Prostate gland (tissue), 2 donors: ENCODE results near the gene HSD17B14. TPM values are rescaled to one million over a fixed set of nuclear protein-coding genes. Genes with fewer than 3 reads are reported as not detected.
A peak's percentile ranks its signal among the peaks of the same experiment; 100 is the strongest.

Experiments
- DNase-seq: peaks from one replicate; pipeline ENCODE4 v3.0.0-alpha.2; 2019; ENCODE audit warnings: low spot score
- H3K27ac ChIP-seq, 2 donors: fragments of 200-600 bp; sonication (generic); 2 replicates each; pipeline ENCODE4 v1.5.1; 2017 to 2019
- H3K27me3 ChIP-seq: fragments of 200-600 bp; sonication (generic); replicated peaks from 2 replicates; pipeline ENCODE4 v1.5.1; 2019; ENCODE audit not compliant: insufficient read depth
- H3K36me3 ChIP-seq, 2 donors: fragments of 200-600 bp; sonication (generic); 1 replicate in 1 of 2; 2 replicates in 1 of 2; pipeline versions ENCODE4 v1.5.1 to v1.8.1; 2017 to 2019
- H3K4me1 ChIP-seq: fragments of 200-600 bp; sonication (generic); replicated peaks from 2 replicates; pipeline ENCODE4 v1.5.1; 2019
- H3K4me3 ChIP-seq, 2 donors: fragments of 200-600 bp; sonication (generic); 2 replicates each; pipeline ENCODE4 v1.5.1; 2017 to 2019
- H3K9me3 ChIP-seq: fragments of 200-600 bp; sonication (generic); 2 replicates; pipeline ENCODE4 v1.5.1; 2017
- POLR2A ChIP-seq: fragments of 450-650 bp; IDR thresholded peaks from one replicate; pipeline ENCODE4 v1.6.1; 2016; ENCODE audit warnings: antibody characterized with exemption, mild to moderate bottlenecking
- POLR2AphosphoS5 ChIP-seq: sonication (generic); formaldehyde crosslinking; IDR thresholded peaks from one replicate; pipeline ENCODE4 v1.6.1; 2017; ENCODE audit warnings: antibody characterized with exemption
- WGBS: methylation state at CpG from one replicate; pipeline ENCODE4 v1.1.5; 2018; 5-methylcytosine and 5-hydroxymethylcytosine counted together
- intact Hi-C: fragments of 100-400 bp; cut with DNase I; formaldehyde crosslinking; loops from one replicate; pipeline ENCODE4 v1.14.2; 2022
- total RNA-seq, 2 donors: library from RNA; depleted of rRNA; stranded (reverse); fragments of >200 nt; gene quantifications; one replicate each; pipeline ENCODE4 v1.1.0, GENCODE V29; 2016
- TF ChIP-seq, protein P1 (sequence below), 4 experiments: fragments of 200-600 bp in 2 of 4; fragments of 450-650 bp in 2 of 4; sonication (generic) in 2 of 4; IDR thresholded peaks; 1 replicate in 3 of 4; 2 replicates in 1 of 4; pipeline ENCODE4 v1.5.1; 2016 to 2019; ENCODE audit warnings: antibody characterized with exemption in 4 of 4, mild to moderate bottlenecking in 2 of 4, moderate library complexity in 2 of 4

Gene HSD17B14
- total RNA-seq, 2 donors from 2014 or later: 11.0 to 11.2 TPM

DNA sequence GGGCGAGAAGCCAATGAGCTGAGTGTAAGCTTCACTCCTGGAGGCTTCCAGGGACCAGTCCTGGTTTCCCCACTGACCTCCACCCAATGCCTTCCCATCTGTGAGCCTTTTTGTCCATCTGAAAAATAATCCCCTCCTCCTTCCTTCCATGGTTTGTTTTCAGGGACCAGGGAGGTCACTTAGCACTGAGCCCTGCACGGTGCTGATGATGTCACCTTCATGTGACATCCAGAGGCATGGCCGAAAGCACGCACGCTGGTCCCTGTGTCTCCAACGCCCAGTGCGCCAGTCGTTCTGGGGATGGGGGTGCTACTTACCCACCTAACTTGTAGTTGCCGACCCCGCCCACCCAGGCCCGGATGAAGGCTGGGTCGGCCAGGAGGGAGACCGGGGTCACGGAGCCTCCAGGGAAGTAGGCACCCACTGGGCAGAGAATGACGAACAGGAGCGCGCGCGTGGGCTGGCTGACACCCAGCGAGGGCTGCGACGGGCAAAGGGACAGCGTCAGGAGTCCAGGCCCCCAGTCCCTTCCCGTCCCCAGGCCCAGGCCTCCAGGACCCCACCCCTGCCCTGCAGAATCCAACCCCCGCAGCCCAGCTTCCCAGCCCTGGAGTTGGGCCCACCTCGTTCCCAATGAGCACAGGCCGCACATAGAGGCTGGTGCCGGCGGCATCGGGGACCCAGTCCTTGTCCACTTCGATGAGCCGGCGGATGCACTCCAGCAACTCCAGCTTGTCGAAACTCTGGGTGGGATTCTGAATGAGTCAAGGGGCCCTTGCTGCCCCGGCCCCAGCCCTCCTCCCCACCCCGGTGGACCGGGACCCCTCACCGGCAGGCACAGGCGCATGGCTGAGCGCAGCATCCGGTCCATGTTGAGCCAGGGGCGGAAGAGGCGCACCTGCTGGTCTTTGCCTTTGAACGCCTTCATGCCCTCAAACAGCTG, 36.7 kb downstream of the HSD17B14 start:
- WGBS: 85% methylated on average over 41 of the region's 44 CpGs

DNA sequence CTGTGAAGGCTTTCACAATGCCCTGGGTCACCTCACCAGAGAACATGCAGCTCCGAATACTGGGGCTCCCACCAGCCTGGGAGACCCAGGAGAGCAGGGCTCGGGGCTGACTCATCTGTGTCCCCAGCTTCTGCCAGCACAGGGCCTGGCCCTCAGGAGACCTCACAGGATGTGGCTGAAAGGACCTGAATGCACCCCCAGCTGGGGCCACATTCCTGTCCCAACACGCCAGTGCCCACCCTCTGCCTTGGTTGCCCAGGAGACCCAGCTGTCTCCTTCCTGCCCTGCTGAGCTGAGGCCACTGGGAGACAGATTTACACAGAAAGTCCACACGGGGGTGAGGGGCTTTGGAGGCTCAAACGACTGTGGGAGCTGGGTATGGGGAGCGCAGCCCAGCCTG, 37.4 kb downstream of the HSD17B14 start:
- Histone ChIP-seq H3K9me3 (no peaks in the 10 kb centered on the region), H3K4me1 (no peaks in the 10 kb centered on the region), H3K27ac (peak overlapping the region in 1 of 2 donors; percentile 2), H3K36me3 (no peaks in the 10 kb centered on the region), H3K4me3 (no peak overlapping the region), H3K27me3 (no peaks in the 10 kb centered on the region)
- intact Hi-C loops: loop anchor here (5.0 kb wide), 1 partner anchor 173 kb away; no protein-coding TSS in a partner anchor
- TF ChIP-seq POLR2AphosphoS5: no peak
- TF ChIP-seq, protein P1, sequence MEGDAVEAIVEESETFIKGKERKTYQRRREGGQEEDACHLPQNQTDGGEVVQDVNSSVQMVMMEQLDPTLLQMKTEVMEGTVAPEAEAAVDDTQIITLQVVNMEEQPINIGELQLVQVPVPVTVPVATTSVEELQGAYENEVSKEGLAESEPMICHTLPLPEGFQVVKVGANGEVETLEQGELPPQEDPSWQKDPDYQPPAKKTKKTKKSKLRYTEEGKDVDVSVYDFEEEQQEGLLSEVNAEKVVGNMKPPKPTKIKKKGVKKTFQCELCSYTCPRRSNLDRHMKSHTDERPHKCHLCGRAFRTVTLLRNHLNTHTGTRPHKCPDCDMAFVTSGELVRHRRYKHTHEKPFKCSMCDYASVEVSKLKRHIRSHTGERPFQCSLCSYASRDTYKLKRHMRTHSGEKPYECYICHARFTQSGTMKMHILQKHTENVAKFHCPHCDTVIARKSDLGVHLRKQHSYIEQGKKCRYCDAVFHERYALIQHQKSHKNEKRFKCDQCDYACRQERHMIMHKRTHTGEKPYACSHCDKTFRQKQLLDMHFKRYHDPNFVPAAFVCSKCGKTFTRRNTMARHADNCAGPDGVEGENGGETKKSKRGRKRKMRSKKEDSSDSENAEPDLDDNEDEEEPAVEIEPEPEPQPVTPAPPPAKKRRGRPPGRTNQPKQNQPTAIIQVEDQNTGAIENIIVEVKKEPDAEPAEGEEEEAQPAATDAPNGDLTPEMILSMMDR (IDR thresholded peaks at IDR 0.05): no peak
- no peak for TF ChIP-seq POLR2A
- DNase-seq: no peak
- WGBS: 38% methylated on average over 6 of the region's 6 CpGs

More for the DNA sequence above, 36.7 kb downstream of the HSD17B14 start:
- H3K36me3 ChIP-seq: no peaks in the 10 kb centered on the region
- intact Hi-C loops: loop anchor here (5.0 kb wide), 1 partner anchor 173 kb away; no protein-coding TSS in a partner anchor
- no peaks in the 10 kb centered on the region for H3K27me3 ChIP-seq
- no peak overlapping the region for H3K4me3 ChIP-seq
- peak overlapping the region in 1 of 2 donors; percentile 2 for H3K27ac ChIP-seq
- no peaks in the 10 kb centered on the region for H3K4me1 ChIP-seq
- TF ChIP-seq POLR2AphosphoS5: no peak
- TF ChIP-seq, protein P1 (IDR thresholded peaks at IDR 0.05): no peak
- no peak for TF ChIP-seq POLR2A
- no peak for DNase-seq
- H3K9me3 ChIP-seq: no peaks in the 10 kb centered on the region

DNA sequence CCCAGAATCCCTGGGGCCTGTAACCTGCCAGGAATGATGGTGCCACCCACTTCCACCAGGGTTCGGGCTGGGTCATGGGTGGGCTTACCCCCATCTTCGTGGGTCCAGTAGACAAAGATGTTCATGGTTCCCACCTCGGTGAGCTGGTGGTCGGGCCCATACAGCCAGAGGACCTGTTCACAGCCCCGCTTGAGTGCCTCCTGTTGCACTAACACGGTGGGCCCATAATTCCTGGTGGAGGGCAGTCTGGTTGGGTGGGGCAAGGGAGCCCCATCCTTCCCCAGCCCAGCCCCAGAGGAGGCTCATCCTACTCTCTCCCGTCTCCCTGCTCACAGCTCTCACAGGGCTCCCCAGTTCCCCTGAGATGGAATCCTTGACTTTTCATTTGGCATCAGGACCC, 39.2 kb downstream of the HSD17B14 start:
- 86% methylated on average over 7 of the region's 7 CpGs for WGBS
- Histone ChIP-seq H3K4me3 (no peak overlapping the region), H3K27ac (no peak overlapping the region), H3K27me3 (no peaks in the 10 kb centered on the region), H3K4me1 (no peaks in the 10 kb centered on the region), H3K9me3 (no peaks in the 10 kb centered on the region), H3K36me3 (no peaks in the 10 kb centered on the region)
- no peak for DNase-seq
- intact Hi-C loops: loop anchor here (5.0 kb wide), 1 partner anchor 175 kb away; no protein-coding TSS in a partner anchor
- TF ChIP-seq POLR2AphosphoS5 (no peak), POLR2A (no peak)
- TF ChIP-seq, protein P1 (IDR thresholded peaks at IDR 0.05): no peak

DNA sequence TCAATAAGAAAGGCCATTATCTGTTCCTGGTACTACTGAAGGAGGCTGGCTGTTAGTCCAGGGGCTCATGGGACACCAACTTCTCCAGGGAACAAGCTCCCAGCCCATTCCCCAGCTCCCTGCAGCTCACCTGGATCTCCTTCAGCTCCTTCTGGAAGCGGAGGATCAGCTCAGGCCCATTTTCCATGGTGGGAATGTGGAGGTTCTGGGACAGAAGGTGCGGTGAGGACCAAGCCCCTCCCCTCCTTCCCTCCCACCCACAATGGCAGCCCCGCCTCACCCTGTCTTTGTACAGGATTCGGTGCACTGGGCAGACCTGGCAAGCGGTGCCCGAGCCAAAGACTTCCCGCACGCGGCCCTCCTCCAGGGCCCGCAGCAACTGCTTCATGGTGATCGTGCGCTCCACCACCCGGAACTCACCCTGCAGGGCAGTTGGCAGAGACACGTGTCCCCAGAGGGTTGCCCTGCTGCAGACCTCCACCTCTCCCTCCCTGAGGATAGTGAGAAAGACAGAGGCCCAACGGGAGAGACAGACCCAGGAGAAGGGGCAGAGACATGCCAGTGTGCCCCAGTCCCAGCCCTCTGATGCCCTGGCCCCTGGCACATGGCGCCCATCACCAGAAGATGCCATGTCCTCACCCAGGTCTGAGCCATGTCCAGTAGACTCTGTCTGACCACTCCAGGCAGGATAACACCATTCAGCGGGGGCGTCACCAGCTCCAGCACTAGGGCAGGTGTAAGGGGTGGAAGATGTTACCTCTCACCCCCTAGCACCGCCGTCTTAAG, 39.8 kb downstream of the HSD17B14 start:
- H3K27ac ChIP-seq: peak overlapping the region in 1 of 2 donors; percentile 83
- 86% methylated on average over 20 of the region's 20 CpGs for WGBS
- H3K4me3 ChIP-seq: no peak overlapping the region
- H3K27me3 ChIP-seq: no peaks in the 10 kb centered on the region
- TF ChIP-seq POLR2A: no peak
- TF ChIP-seq, protein P1 (IDR thresholded peaks at IDR 0.05): no peak
- no peak for TF ChIP-seq POLR2AphosphoS5
- H3K9me3 ChIP-seq: no peaks in the 10 kb centered on the region
- no peaks in the 10 kb centered on the region for H3K4me1 ChIP-seq
- H3K36me3 ChIP-seq: no peaks in the 10 kb centered on the region
- DNase-seq: no peak
- intact Hi-C loops: loop anchor here (5.0 kb wide), 1 partner anchor 176 kb away; no protein-coding TSS in a partner anchor
